PFSK-1 (cell line): ENCODE measurements around the gene HSD17B12.

Source experiments
- FOXP2 ChIP-seq: optimal IDR thresholded peaks from 2 replicates; pipeline ENCODE3; 2011; ENCODE audit warnings: borderline replicate concordance, control low read depth, inconsistent platforms; ENCODE audit not compliant: insufficient read depth; ENCODE audit errors: extremely low read length, extremely low read depth
- POLR2AphosphoS5 ChIP-seq: IDR thresholded peaks from 2 replicates; pipeline ENCODE4 v1.6.1; 2012; ENCODE audit warnings: low read depth, mild to moderate bottlenecking, control low read depth, low read length, moderate library complexity
- SIN3A ChIP-seq: IDR thresholded peaks from 2 replicates; pipeline ENCODE4 v1.6.1; 2012; ENCODE audit warnings: mild to moderate bottlenecking, low read length, moderate library complexity, borderline replicate concordance; ENCODE audit not compliant: insufficient read depth
- TAF1 ChIP-seq: IDR thresholded peaks from 2 replicates; pipeline ENCODE4 v1.6.1; 2012; ENCODE audit warnings: low read length, control low read depth, borderline replicate concordance; ENCODE audit not compliant: insufficient read depth
- TF ChIP-seq, protein P1 (sequence below), 2 experiments: IDR thresholded peaks; 2 replicates each; pipeline versions ENCODE4 v1.6.1 to v1.8.0; 2011 to 2012; ENCODE audit warnings: low read depth in 2 of 2, low read length in 2 of 2, control low read depth in 1 of 2, inconsistent platforms in 1 of 2, mild to moderate bottlenecking in 1 of 2, moderate library complexity in 1 of 2; ENCODE audit not compliant: insufficient read depth in 1 of 2

The HSD17B12 gene

DNA sequence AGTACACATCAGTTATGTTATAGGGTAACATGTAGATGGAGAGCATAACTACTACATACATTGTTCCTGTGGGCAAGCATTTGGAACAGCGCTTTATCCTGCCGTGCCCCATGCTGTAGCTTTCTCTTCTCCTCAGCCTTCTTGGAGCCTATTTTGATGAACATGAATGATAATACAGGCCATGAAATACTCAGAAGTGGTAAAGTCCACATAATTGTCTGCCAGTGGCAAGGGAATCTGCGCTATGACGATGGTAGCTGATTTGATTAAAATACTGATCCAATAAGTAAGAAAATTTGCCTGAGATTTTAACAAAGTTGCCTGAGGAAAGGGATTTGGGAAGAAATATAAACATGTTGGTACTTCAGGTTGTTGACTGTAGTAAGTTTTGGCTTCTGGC lies 223.4 kb downstream of the HSD17B12 start:
- TF ChIP-seq, protein P1, sequence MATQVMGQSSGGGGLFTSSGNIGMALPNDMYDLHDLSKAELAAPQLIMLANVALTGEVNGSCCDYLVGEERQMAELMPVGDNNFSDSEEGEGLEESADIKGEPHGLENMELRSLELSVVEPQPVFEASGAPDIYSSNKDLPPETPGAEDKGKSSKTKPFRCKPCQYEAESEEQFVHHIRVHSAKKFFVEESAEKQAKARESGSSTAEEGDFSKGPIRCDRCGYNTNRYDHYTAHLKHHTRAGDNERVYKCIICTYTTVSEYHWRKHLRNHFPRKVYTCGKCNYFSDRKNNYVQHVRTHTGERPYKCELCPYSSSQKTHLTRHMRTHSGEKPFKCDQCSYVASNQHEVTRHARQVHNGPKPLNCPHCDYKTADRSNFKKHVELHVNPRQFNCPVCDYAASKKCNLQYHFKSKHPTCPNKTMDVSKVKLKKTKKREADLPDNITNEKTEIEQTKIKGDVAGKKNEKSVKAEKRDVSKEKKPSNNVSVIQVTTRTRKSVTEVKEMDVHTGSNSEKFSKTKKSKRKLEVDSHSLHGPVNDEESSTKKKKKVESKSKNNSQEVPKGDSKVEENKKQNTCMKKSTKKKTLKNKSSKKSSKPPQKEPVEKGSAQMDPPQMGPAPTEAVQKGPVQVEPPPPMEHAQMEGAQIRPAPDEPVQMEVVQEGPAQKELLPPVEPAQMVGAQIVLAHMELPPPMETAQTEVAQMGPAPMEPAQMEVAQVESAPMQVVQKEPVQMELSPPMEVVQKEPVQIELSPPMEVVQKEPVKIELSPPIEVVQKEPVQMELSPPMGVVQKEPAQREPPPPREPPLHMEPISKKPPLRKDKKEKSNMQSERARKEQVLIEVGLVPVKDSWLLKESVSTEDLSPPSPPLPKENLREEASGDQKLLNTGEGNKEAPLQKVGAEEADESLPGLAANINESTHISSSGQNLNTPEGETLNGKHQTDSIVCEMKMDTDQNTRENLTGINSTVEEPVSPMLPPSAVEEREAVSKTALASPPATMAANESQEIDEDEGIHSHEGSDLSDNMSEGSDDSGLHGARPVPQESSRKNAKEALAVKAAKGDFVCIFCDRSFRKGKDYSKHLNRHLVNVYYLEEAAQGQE (IDR thresholded peaks at IDR 0.05; ENCODE audit: insufficient read depth in 1 of 2, low read depth in 2 of 2, low read length in 2 of 2) = no peak

DNA sequence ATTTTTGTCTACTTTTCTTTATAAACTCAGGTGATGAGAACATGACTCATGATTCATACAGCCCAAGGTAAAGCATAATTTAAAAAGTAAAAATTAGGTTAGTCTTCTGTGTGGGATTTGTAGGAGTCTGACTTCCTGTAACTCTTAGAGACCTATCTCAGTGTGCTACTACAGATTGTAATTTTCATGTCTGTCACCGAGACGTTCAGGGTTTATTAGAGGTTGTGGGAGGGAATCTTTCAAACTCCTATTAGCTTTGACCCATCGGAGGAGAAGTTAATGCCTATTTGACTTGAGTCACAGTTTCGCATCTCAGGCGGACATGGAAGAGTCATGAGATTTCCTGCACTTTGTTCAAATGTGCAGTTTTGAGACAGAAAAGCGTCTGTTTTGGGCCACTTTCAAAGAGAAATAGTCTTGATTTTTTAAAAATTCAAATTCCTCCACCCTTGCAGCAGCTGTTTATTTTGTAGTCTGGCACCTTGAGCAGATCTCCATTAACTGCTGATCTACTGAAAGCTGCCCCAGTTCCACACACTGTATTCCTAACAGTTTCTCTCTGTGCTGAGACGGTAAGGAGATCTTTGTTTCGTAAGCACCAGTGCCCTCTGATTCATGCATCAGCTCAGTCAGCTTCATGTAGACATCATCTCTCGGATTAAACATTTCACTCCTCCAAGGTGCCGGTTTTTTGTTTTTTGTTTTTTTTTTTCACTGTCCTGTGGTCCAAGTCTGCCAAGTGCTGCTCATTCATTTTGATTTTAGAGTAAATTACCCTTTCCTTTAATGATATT lies 224.4 kb downstream of the HSD17B12 start:
- TF ChIP-seq TAF1 (no peak), FOXP2 (no peak), POLR2AphosphoS5 (no peak)

DNA sequence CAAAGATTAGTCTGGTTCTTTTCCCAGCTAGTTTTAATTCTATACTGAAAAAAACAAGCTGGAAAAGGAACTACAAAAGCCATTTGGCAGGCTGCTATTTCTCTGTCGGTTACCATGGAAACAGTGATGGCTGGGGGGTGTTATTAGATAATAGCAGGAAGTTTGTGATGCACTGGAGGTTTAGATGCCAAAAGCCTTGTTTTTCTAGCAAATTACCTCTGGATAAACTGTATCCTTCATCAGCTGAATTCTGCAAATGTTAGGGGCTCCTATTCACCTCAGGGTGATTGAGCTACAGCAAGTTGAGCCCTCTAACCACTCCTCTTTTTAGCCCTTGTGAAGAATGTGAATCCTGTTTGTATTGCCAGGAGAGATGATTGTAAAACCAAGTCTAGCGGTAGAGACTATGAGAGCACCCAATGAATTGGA lies 225.3 kb downstream of the HSD17B12 start:
- TF ChIP-seq, protein P1 (IDR thresholded peaks at IDR 0.05; ENCODE audit: insufficient read depth in 1 of 2, low read depth in 2 of 2, low read length in 2 of 2) = no peak
- no peak for TF ChIP-seq FOXP2
- TF ChIP-seq SIN3A = no peak
- TF ChIP-seq TAF1 = no peak
- no peak for TF ChIP-seq POLR2AphosphoS5
